ENCODE data around the gene CNTNAP5.

Gene CNTNAP5

DNA sequence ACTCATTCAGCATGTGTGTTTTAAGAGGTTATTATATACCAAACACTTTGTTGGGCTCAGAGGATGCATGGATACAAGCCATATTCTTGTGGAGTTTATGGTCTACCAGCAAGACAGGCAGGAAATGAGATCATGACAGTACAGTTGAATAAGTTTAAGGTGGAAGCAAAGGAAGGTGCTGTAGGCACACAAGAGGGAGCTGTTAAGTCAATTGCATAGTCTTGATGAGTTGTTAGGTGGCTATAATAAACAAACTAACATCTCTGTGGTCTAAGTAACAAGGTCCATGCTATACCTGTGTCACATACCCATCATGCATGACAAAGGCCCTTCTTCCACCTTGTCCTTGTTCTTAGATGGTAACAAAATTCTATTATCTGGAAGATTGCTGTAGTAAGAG lies 538.3 kb downstream of the CNTNAP5 start:
- no peak for DNase-seq

DNA sequence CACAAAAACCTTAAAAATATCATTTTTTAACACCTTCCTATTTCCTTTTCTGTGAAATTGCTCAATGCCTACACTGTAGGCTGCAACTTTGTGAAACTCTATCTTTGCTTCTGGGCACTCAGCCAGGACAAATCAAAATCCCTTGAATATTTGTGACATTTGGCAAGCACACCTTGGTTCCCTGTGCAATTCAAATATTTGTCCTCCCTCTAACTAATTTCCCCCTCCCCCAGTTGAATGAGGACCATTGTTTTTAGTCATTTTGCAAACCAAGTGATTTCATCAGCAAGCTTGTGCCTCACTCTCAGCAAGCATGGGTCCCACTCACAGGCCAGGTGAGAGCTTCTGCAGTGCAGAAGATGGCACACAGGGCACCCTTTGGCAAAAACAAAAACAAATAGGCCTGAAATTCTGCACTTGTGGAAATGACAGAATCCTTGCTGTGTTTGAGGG lies 541.5 kb downstream of the CNTNAP5 start:
- DNase-seq = no peak

DNA sequence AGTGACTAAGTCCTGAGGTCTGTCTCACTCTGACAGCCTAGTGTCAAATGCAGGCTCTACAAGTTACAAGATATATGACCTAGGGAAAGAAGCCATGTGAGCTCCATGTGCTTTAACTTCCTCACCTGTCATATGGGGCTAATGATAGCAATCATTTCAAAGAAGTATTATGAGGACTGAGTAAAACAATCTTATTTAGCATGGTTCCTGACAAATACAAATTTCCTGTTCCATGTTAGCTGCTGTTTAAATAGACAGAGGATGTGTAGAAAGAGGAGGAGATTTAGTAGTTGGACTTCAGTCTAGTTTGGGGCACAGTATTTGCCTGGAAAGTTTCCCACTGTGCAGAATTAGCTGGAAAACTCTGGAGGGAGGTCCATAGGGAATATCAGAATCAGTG lies 545.8 kb downstream of the CNTNAP5 start:
- DNase-seq = no peak

DNA sequence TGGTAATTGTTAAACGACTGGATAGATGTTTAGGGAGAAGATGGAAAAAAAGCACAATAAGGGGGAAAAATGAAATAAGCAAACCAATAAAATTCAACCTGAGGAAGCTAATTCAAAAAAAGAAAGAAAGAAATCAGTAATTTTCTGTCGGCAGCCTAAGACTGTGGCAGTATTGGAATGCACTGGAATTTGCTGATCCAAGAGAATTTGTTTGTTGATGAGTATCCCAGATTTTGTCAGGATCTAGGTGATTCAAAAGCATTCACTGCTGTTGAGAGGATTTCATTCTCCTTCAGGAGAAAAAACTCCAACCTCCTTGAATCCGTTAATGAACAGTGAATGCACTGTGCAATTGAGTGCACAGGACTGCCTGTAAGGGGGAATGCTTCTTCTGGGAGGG lies 546.7 kb downstream of the CNTNAP5 start:
- no peak for DNase-seq

DNA sequence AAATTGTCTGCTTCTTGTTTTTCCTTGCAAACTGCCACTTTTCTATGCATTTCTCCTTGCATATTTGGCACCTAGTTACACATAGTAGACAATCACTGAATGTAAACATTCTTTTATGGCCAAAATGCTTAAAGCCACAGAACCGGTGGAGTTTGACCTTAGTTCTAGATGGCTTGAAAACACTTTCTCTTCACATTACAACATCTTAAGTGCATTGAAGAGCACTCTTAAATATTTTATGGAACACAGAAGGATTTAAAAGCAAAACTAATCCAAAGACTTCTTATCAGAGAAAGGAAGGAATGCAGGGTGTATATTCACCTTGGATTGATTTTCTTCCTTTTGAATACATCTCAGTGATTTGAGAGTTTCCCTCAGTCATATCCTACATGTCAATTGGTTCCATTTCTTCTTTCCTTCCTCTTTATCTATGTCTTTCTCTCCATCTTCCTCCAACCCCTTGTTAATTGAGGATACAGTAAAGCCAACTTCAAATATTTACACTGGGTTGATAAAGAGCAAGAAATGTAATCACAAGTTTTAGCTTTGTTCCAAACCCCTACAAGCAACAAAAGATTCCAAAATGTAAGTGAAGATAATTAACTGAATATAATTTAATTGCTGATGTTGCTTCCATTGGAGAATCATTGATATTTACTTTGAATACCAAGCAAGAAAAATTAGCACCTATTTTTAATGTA lies 548.0 kb downstream of the CNTNAP5 start:
- no peak for DNase-seq

DNA sequence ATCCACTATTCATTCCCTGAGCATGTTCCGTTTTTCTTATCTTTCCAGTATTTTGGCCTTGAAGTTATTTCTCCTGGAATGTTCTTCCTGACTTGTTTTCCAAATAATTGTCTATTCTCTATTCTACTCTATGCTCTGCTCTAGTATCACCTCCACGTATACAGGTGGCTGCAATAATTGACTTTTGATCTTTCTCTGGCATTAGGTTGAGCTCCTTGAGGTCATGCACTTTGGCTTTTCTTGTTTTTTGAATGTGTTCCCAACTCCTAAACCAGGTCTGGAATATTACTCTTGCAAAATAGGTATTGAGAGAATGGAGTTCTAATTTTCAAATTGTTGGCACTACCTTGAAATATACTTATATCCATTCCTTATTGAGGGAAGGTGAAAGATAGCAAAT lies 550.4 kb downstream of the CNTNAP5 start:
- no peak for DNase-seq

DNA sequence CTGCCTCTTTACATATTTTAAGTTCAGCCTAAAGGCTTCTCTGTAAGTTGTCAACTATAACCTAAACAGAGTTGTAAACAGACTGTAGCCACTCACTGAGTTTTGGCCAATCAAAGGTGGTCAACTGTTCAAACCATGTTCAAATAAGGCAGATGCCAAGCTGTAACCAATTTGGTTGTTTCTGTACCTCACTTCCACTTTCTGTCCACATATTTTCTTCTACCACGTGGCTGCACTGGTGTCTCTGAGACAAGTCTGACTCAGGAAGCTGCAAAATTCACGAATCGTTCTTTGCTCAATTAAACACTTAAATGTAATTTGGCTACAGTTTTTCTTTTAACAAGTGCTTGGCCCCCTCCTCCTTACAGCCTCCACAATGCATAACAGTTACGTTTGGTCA lies 555.2 kb downstream of the CNTNAP5 start:
- DNase-seq = no peak

DNA sequence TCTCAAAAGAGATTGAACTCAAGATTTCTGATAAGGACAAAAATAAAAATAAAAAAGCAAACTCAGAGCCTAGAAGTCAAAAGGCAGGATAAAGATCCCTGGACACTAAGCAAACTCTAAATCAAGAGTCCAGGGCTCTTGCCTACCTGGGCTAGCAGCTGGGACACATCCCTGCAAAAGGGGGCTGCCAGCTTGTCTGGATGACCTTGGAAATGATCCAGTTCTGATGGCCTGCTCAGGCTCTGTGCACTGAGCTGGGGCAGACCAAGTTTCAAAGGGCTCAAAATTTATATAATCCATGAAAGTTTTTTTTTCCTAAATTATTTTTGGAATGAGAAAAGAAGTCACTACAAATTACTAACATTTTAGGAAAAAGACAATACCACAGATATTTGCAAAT lies 557.3 kb downstream of the CNTNAP5 start:
- DNase-seq = no peak

DNA sequence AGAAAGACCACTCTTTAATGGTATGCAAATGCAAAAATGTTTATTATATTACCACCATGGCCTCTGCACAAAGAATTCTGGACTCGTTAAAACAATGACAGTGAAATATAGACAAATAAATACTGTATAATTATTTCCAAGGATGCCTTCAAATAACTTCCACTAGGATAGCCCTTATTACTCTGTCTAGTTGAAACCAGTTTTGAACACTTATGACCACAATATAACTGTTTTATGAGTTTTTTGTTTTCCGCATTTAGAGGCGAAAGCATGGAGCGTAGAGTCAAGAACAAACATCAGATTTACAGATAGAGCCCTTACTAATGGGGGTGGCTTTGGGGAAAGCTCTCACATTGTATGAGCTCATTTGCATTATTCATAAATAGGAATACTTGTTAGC lies 559.5 kb downstream of the CNTNAP5 start:
- DNase-seq = no peak

DNA sequence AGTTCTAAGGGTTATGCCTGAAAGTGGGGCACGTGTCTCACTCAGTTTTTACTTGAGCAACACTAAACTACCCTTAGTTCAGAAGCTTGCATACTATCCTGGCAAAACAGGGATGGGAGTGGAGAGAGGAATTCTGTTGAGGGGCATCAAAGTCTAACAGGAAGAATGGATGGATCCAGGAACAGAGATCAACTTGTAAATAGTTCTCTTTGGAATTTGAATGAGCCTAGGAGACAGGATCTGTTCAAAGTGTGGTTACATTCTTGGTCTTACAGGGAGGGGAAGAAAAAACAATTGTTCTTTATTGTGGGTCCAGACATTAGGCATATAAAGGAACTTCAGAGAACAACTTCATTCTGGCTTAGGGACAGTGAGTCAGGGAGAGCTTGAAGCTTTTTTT lies 560.2 kb downstream of the CNTNAP5 start:
- no peak for DNase-seq

DNA sequence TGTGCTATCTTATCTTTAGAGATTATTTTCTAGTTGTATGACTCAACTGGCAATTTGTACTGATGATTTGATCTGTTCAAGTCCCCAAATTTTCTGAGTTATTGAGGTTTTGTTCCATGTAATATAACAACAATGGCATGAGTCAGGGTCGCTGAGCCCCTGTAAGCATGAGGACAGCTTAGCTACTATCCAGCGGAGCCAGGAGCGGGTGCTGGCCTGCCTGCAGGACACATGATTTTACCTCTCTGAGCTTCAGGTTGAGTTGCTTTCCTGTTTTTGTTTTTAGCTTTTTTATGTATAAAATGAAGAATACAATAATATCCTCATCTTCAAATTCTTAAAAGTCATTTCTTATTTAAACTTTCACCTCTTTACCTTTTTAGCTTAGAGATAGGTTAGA lies 561.1 kb downstream of the CNTNAP5 start:
- no peak for DNase-seq

DNA sequence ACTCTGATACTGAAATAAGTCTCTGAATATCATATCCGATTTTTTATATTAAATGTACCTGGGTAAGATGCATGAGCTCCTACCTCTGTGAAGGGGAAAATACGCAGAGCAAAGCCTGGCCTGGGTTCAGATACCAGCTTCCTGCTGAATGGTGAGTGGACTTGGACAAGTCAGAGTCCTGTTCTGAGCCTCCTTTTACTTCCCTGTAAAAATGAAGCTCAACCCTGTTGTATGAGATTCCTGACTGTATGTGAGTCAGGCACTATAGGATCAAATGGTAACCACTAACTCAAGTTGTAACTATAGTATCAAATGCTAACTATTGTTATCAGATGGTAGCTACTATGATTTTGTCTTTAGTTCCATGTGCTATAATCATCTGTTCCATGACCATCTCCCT lies 561.7 kb downstream of the CNTNAP5 start:
- DNase-seq = no peak

DNA sequence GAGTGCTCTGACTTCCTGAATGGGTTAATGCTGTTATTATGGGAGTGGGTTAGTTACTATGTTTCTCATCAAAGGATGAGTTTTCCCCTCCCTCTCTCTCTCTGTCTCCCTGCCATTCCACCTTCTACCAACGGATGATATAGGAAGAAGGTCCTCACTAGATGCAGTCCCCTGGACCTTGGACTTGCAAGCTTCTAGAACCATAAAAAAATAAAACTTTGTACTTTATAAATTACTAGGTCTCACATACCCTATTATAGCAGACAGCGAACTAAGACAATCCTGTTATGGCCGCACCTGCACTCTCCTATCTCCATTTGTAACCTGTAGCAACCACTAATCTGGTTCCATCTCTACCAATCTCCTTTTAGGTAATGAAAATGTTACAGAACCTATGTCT lies 564.9 kb downstream of the CNTNAP5 start:
- no peak for DNase-seq

DNA sequence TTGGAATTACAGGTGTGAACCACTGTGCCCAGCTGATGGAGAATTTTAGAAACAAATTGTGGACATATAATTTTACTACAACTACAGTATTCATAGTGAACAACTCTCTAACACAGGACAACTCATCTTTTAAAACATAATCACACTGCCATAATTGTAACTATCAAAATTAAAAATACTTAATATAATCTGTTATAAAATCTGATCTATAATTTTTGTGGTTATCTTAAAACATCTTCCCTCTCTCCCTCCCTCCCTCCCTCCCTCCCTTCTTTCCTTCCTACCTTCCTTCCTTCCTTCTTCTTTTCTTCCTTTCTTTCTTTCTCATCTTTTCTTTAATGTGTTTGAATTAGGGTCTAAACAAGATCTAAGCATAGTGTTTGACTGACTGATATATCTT lies 577.7 kb downstream of the CNTNAP5 start:
- no peak for DNase-seq

DNA sequence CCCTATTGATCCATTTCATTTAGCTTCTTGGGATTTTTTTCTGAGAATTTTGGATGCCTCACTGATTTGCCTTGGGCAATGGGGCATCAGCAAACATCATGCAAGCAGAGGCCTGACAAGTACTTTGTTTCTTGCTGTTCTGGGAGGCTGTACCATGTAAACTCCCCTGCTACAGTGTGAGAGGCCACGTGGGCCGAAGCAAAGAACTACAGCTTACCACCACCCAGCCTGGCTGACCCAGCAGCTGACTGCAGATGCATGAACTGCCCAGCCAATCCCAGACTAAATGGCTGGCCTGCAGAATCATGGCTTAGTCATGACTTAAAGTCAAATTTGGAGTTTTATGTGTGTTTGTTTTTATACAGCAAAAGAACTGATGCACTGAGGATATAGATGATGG lies 579.9 kb downstream of the CNTNAP5 start:
- no peak for DNase-seq

DNA sequence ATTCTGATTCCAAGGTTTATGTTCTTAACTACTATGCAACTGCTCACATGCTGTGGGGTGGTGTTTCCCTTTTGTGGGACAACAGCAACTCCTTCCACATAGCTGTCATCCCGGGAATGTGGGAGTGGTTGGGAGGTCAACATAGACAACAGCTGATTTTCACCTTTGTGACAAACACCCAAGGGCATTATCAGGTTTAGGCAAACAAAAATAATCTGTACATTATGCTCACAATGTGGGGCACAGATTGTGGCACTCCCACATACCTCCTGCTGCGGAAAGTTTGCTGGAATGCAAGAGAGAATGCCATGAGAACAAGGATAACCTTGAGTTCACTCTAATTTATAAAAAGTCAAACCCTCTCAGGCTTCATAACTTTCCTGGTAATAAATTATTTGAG lies 582.6 kb downstream of the CNTNAP5 start:
- DNase-seq = no peak

DNA sequence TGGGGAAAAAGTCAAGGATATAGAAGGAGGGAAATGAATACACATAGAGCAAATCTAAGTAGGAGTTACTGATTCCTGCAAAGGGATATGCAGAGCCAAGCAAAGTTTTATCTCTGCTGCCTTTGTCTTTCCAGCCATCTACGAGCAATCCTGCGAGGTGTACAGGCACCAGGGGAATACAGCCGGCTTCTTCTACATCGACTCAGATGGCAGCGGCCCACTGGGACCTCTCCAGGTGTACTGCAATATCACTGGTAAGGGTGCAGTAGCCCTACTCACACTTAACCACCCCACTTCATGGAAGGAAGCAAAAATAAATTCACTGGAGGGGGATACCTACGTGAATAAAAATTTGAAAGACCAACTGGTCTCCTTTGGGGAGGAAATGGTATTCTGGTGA lies 584.6 kb downstream of the CNTNAP5 start:
- no peak for DNase-seq

DNA sequence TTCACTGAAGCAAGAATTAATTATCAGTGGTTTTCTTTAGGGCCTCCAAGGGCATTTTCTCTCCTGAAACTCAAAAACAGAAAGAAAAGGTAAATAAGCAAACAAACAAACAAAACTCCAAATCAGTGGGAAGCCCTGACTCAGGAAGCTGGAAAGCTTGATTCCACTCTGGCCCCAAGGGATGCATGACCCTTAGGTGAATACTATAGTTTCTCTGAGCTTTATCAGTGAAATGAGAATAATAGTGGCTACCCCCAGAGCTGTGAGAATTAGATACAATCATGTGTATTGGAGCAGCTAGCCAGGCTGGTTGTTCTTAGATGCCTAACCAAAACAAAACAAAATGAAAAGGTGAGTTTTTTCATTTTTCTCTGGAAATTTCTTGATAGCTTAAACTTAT lies 585.1 kb downstream of the CNTNAP5 start:
- DNase-seq = no peak

DNA sequence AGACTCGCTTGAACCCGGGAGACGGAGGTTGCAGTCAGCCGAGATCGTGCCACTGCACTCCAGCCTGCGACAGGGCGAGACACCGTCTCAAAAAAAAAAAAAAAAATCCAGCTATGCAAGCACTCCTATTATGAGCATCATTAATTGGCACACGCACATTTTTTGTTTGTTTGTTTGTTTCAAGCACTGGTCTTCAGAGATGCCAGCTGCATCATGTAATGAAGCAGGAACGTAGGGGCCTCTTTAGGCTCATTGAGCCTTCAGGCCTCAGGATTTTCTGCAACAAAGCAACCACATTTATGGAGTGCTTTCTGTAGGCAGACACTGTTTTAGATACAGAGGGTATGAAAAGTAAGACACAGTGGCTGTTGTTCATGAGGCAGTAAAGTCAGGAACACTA lies 585.8 kb downstream of the CNTNAP5 start:
- DNase-seq = no peak

DNA sequence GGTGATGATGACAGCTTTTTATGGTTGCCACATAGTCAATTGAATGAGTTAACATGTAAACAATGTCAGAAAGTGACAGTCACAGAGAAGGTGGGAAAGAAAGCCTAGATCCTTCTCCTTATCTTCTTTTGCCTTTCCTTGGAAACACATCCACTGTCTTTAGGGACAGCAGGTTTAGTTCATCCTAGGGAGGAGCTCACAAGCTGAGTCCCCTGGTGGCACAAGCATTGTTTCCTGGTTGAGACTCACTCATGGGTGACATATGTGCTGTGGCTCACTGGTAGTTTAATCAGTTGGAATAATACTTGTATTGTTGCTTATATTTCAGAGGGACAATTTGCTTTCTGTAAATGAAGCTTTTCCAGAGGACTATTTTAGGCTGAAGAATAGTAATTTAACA lies 598.5 kb downstream of the CNTNAP5 start:
- no peak for DNase-seq

DNA sequence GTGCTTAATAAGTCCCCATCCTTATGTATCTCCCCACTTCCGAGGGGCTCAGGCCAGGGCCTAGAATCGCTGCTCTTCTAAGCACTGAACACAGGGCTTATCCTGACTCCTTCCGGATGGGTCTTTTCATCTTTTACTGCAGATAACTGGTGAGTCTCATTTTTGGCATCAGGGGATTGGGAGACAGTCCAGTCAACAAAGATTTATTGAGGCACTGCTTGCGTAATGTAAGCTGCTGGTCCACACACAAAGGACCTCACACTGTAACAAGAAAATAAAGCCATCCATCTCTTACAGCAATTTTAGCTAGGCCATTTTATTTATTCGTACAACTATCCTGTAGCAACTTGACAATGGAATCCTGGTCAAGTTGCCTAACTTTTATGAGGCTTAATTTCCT lies 600.5 kb downstream of the CNTNAP5 start:
- no peak for DNase-seq

DNA sequence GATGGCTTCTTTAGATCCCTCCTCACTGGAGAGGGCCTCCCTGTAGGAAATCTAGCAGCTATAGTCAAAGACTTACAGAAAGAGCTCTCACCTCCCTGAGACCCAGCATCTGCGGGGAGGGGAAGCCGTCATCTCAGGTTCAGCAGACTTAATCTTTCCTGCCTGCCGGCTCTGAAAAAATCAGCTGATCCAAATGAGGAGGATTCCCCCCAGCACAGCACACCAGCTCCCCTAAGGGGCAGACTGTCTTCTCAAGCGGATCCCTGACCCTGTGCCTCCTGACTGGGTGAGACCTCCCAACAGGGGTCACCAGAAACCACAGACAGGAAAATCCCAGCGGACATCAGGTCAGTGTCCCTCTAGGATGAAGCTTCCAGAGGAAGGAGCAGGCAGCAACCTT lies 601.9 kb downstream of the CNTNAP5 start:
- DNase-seq = no peak

DNA sequence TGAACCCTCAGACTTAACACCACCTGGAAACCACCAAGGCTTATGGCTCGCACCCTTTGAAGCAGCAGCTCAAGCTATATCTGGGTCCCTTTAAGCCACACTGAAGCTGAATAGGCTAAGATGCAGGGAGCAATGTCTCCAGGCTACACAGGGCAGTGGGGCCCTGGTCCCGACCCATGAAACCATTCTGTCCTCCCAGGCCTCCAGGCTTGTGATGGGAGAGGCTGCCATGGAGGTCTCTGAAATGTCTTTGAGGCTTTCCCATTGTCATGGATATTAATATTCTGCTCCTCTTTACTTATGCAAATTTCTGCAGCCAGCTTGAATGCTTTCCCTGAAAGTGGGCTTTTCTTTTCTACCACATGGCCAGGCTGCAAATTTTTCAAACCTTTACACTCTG lies 608.7 kb downstream of the CNTNAP5 start:
- DNase-seq = no peak

DNA sequence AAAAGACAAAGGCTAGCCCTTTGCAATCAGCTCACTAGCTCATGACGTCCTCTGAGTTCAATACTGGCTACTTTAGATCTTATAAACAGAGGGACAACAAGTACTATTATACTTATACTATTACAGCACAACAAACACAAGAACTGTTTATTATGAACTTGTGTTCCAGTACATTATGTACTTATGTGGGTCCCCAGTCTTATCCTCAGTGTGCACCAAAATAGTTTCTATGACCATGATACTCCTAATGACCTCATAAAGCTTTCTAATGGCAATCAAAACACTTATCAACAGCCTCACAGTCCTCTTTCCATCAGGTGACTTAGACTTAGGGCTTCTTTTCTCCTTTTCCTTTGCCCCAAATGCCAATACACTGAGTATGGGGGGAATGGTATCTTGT lies 614.4 kb downstream of the CNTNAP5 start:
- no peak for DNase-seq

DNA sequence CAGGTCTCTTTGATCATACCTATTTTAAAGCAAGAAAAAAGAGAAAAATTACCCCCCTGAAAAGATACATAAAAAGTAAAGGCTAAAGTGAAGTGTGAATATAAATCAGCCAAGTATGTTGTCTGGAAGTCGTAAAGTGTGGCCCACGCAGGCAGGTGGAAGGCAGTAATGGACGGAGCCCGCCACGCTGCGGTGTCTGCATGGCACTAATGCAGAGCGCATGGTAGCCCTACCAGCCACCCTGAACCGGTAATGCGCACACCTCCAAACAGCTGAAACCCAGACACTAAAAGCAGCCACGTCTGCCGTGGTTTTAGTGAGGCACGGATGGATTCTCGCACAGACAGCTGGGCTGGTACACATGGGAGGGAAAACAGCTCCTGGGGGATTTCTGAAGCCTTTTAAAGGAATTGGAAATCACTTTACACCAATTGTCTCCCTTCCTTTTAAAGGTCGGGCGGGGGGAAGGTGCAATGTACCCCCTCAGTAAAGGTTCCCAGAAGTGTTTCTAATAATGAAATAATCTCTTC lies 615.2 kb downstream of the CNTNAP5 start:
- no peak for DNase-seq

Data from GOT3 (cell line).